ENCODE data around the gene UNC13B. TPM values are rescaled to one million over a fixed set of nuclear protein-coding genes. Genes with fewer than 3 reads are reported as not detected.

The UNC13B gene
- total RNA-seq, 1 experiment from 2014 or later, result 19.7 TPM

DNA sequence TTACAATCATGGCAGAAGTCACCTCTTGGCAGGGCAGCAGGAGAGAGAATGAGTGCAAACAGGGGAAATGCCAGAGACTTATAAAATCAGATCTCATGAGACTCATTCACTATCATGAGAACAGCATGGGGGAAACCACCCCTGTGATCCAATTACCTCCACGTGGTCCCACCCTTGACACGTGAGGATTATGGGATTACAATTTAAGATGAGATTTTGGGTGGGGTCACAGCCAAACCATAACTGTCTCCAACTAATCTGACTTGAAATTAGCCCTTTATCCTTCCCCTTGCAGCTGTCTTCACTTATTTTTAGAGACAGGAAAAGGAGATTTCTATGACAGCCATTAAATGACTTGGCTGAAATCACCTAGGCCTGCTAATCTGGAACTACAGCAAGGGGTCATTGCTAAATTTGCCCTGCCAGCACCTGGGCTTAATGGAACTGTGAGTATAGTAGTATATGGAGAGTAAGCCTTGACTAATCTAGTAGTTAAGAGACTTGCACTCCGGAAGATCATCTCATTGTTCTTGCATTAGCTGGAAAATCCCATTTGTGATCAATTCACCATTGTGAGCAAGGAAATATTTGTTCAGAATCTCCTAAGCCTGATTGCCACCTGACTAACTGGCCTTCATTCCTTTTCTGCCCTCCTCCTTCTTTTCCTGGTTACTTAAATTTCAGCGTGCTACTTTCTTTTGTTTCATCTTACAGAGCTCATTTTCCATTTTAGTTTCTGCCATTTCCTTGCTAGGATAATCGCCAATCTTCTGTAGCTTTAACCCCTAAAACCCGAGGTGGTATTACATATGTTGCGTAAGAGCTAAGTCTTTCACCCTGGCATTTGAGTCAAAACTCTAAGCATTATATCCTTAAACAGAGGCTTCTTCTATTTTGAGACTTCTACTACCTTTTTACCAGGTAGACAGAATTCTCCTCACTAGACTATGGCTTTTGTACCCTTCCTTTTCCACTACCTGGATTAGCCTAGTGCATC lies 262.8 kb downstream of the UNC13B start:
- DNase-seq, result no peak
- H3K27me3 Mint-ChIP-seq (ENCODE audit: insufficient read depth, unreplicated experiment), result no peaks in the 10 kb centered on the region
- TF ChIP-seq CTCF (IDR thresholded peaks at IDR 0.05; ENCODE audit: insufficient read depth in 1 of 2, low read depth in 1 of 2, low read length in 1 of 2, severe bottlenecking in 1 of 2, unreplicated experiment in 1 of 2), result no peak
- Histone ChIP-seq H3K4me1 (peaks cover 13% of the 10 kb centered on the region; the same call in 1 of the 2 replicates), H3K36me3 (ENCODE audit: control insufficient read depth, insufficient read depth, low read length) (no peaks in the 10 kb centered on the region), H3K4me3 (ENCODE audit: low read depth, low read length) (no peak overlapping the region), H3K27me3 (replicated peaks; ENCODE audit: control insufficient read depth, insufficient read depth, low read length) (no peaks in the 10 kb centered on the region), H3K9me3 (peaks cover 7% of the 10 kb centered on the region; the same call in 1 of the 2 replicates)
- H3K4me3 Mint-ChIP-seq (ENCODE audit: unreplicated experiment), result no peak overlapping the region
- no TSS peak for BruUV-seq (replicated peaks)
- peak overlapping the region; percentile 70 for H3K27ac Mint-ChIP-seq (ENCODE audit: unreplicated experiment)
- POLR2A ChIA-PET, result no interaction called here
- intact Hi-C loops (cut with micrococcal nuclease; ENCODE audit: unreplicated experiment), result no loop called here
- peaks cover 19% of the 10 kb centered on the region for H3K4me1 Mint-ChIP-seq (ENCODE audit: low read depth, unreplicated experiment)
- CTCF ChIA-PET, result no interaction called here
- H3K36me3 Mint-ChIP-seq (ENCODE audit: insufficient read depth, unreplicated experiment), result no peaks in the 10 kb centered on the region
- peaks cover 19% of the 10 kb centered on the region for H3K9me3 Mint-ChIP-seq (ENCODE audit: unreplicated experiment)

GRCh38 chr9:35426627-35427026 lies 264.8 kb downstream of the UNC13B start:
- Mint-ChIP-seq H3K27ac (ENCODE audit: unreplicated experiment) (no peak overlapping the region), H3K36me3 (ENCODE audit: insufficient read depth, unreplicated experiment) (no peaks in the 10 kb centered on the region), H3K9me3 (ENCODE audit: unreplicated experiment) (peaks cover 19% of the 10 kb centered on the region), H3K4me3 (ENCODE audit: unreplicated experiment) (no peak overlapping the region), H3K27me3 (ENCODE audit: insufficient read depth, unreplicated experiment) (no peaks in the 10 kb centered on the region), H3K4me1 (ENCODE audit: low read depth, unreplicated experiment) (peaks cover 19% of the 10 kb centered on the region)
- DNase-seq, result no peak
- H3K4me3 ChIP-seq (ENCODE audit: low read depth, low read length), result no peak overlapping the region
- H3K27me3 ChIP-seq (replicated peaks; ENCODE audit: control insufficient read depth, insufficient read depth, low read length), result no peaks in the 10 kb centered on the region
- H3K36me3 ChIP-seq (ENCODE audit: control insufficient read depth, insufficient read depth, low read length), result no peaks in the 10 kb centered on the region
- POLR2A ChIA-PET, result no interaction called here
- TF ChIP-seq CTCF (IDR thresholded peaks at IDR 0.05; ENCODE audit: insufficient read depth in 1 of 2, low read depth in 1 of 2, low read length in 1 of 2, severe bottlenecking in 1 of 2, unreplicated experiment in 1 of 2), result no peak
- H3K4me1 ChIP-seq, result peaks cover 13% of the 10 kb centered on the region; the same call in 1 of the 2 replicates
- H3K9me3 ChIP-seq, result peaks cover 7% of the 10 kb centered on the region; the same call in 1 of the 2 replicates
- CTCF ChIA-PET, result no interaction called here
- no TSS peak for BruUV-seq (replicated peaks)
- intact Hi-C loops (cut with micrococcal nuclease; ENCODE audit: unreplicated experiment), result no loop called here

DNA sequence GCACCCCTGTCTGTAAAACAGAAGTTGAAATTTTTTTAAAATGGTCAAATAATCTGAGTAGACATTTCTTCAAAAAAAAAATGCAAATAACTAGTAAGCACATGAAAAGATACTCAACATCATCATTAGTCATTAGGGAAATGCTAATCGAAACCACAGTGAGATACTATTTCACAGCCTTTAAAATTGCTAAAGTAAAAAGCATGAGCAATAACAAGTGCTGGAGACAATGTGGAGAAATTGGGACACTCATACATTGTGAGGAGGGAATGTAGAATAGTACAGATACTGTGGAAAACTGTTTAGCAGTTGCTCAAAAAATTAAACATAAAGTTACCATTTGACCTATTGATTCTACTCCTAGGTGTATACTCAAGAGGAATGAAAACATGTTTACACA lies 269.7 kb downstream of the UNC13B start:
- no peaks in the 10 kb centered on the region for H3K36me3 Mint-ChIP-seq (ENCODE audit: insufficient read depth, unreplicated experiment)
- H3K27ac Mint-ChIP-seq (ENCODE audit: unreplicated experiment), result no peak overlapping the region
- no peaks in the 10 kb centered on the region for H3K27me3 ChIP-seq (replicated peaks; ENCODE audit: control insufficient read depth, insufficient read depth, low read length)
- H3K9me3 Mint-ChIP-seq (ENCODE audit: unreplicated experiment), result peaks cover 19% of the 10 kb centered on the region
- no peak overlapping the region for H3K4me3 ChIP-seq (ENCODE audit: low read depth, low read length)
- no peaks in the 10 kb centered on the region; the same call in 1 of the 2 replicates for H3K4me1 ChIP-seq
- no peak for DNase-seq
- intact Hi-C loops (cut with micrococcal nuclease; ENCODE audit: unreplicated experiment), result no loop called here
- H3K9me3 ChIP-seq, result peaks cover 7% of the 10 kb centered on the region; the same call in 1 of the 2 replicates
- H3K36me3 ChIP-seq (ENCODE audit: control insufficient read depth, insufficient read depth, low read length), result no peaks in the 10 kb centered on the region
- no peak overlapping the region for H3K4me3 Mint-ChIP-seq (ENCODE audit: unreplicated experiment)
- TF ChIP-seq CTCF (IDR thresholded peaks at IDR 0.05; ENCODE audit: insufficient read depth in 1 of 2, low read depth in 1 of 2, low read length in 1 of 2, severe bottlenecking in 1 of 2, unreplicated experiment in 1 of 2), result no peak
- ChIA-PET POLR2A (interaction anchor here (0.6 kb wide), 1 partner anchor 380 kb away, joined by 4 read pairs; the partner anchor contains the start of gene SPAG8), CTCF (no interaction called here)
- peaks cover 3% of the 10 kb centered on the region for H3K27me3 Mint-ChIP-seq (ENCODE audit: insufficient read depth, unreplicated experiment)
- no TSS peak for BruUV-seq (replicated peaks)
- H3K4me1 Mint-ChIP-seq (ENCODE audit: low read depth, unreplicated experiment), result peaks cover 7% of the 10 kb centered on the region

Data from Caco-2 (cell line).